Stimulated activated naive B cell treated with anti-CD40 and anti-IgM and Interleukin-4, amounts not matched to agents 10 μg/mL and 1 μg/mL and 100 μg/mL, for 72 hours (primary cell): ENCODE data around the gene RUNX1.

Experiments
- ATAC-seq, 2 donors: fragments of 150-1000 bp; cut with Tn5 transposase; replicated peaks; 2 replicates each; pipeline ENCODE4 v1.10.0; 2021; ENCODE audit warnings: moderate library complexity in 1 of 2
- DNase-seq: peaks from one replicate; pipeline ENCODE4 v3.0.0; 2021
- H3K27ac Mint-ChIP-seq: one replicate; pipeline ENCODE4 v1.8.0; 2022; ENCODE audit warnings: mild to moderate bottlenecking, mixed read lengths
- H3K27me3 Mint-ChIP-seq, 2 donors: one replicate each; pipeline ENCODE4 v1.8.0; 2022; ENCODE audit warnings: mixed read lengths in 2 of 2
- H3K36me3 Mint-ChIP-seq, 2 donors: one replicate each; pipeline ENCODE4 v1.8.0; 2022; ENCODE audit warnings: mixed read lengths in 2 of 2, mild to moderate bottlenecking in 1 of 2
- H3K4me1 Mint-ChIP-seq, 2 donors: one replicate each; pipeline ENCODE4 v1.8.0; 2022; ENCODE audit warnings: mixed read lengths in 2 of 2, mild to moderate bottlenecking in 1 of 2
- H3K4me3 Mint-ChIP-seq, 2 donors: one replicate each; pipeline ENCODE4 v1.8.0; 2022; ENCODE audit warnings: mild to moderate bottlenecking in 2 of 2, mixed read lengths in 2 of 2, moderate library complexity in 1 of 2
- H3K9me3 Mint-ChIP-seq, 2 donors: one replicate each; pipeline ENCODE4 v1.8.0; 2022; ENCODE audit warnings: mixed read lengths in 2 of 2, mild to moderate bottlenecking in 1 of 2

RUNX1 gene

DNA sequence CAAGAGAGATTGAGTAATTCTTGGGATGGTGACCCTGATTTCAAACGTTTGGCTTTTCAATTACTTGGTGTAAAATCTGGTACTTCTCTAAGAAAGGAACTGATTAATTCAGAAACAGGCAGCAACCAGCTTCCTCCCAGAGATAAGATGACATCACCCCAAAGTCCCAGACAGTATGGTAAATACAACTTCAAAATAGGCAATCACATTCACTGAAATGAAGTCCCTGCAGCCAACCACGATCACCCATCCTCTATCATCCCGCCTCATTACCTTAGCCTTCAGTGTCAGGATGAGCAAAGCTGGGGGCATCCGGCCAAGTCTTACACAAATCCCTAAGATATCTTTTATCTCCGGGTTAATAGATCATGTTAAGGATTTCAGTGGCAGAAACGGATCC lies 26.4 kb upstream of the RUNX1 start:
- H3K4me3 Mint-ChIP-seq = no peak overlapping the region
- ATAC-seq (peak; percentile 50 to 53), DNase-seq (no peak)
- peaks cover 16 to 33% of the 10 kb centered on the region in 2 donors for H3K4me1 Mint-ChIP-seq
- H3K36me3 Mint-ChIP-seq = peaks cover 0 to 6% of the 10 kb centered on the region in 2 donors
- H3K9me3 Mint-ChIP-seq = peaks cover 5 to 7% of the 10 kb centered on the region in 2 donors
- H3K27ac Mint-ChIP-seq = no peak overlapping the region
- no peaks in the 10 kb centered on the region for H3K27me3 Mint-ChIP-seq

DNA sequence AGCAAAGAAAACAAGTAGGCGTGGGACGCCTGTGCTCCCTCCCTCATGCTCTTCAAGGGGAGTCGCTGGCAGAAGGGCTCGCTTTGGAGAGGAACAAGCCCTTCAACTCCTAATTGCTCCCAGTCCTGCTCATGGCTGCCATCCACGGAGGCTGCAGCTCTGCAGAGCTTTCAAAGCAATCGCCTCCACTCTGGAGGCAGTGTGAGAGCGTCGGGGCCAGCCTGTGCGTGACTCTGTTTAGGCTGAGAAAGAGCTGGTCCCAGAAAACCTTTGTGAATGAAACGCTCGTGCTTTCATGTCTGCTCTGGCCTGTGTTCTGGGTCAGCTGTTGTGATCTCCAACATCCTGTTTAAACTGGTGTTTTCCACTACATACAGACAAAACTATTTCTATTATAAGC lies 23.9 kb upstream of the RUNX1 start:
- H3K36me3 Mint-ChIP-seq = peaks cover 0 to 6% of the 10 kb centered on the region in 2 donors
- H3K27ac Mint-ChIP-seq = no peak overlapping the region

DNA sequence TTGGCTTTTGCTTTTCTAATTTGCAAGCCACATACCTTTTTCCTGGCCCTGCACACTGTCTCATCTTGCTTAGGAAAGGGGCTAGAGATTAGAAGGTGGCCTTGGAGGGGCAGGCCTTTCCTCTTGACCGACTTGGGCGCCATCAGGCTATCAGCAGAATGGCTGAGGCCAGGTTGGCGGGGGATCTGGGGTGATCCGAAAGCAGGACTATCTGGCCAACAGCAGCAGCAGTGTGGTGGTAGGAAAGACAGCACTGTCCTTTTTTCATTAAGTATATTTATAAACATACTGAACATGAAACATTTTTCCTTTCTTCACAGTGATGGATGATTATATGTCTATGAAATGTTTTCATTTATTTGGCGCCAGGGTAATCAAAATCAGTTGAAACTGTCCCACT lies 23.5 kb upstream of the RUNX1 start:
- Mint-ChIP-seq H3K27ac (peak overlapping the region; percentile 34), H3K9me3 (peaks cover 5 to 7% of the 10 kb centered on the region in 2 donors), H3K36me3 (peaks cover 0 to 6% of the 10 kb centered on the region in 2 donors), H3K4me3 (no peak overlapping the region), H3K4me1 (peaks cover 15 to 32% of the 10 kb centered on the region in 2 donors), H3K27me3 (no peaks in the 10 kb centered on the region)
- no peak for ATAC-seq
- DNase-seq = no peak

More for the DNA sequence above, 23.9 kb upstream of the RUNX1 start:
- no peak overlapping the region for H3K4me3 Mint-ChIP-seq
- DNase-seq (no peak), ATAC-seq (no peak)
- peaks cover 15 to 34% of the 10 kb centered on the region in 2 donors for H3K4me1 Mint-ChIP-seq
- H3K9me3 Mint-ChIP-seq = peaks cover 5 to 7% of the 10 kb centered on the region in 2 donors
- no peaks in the 10 kb centered on the region for H3K27me3 Mint-ChIP-seq

DNA sequence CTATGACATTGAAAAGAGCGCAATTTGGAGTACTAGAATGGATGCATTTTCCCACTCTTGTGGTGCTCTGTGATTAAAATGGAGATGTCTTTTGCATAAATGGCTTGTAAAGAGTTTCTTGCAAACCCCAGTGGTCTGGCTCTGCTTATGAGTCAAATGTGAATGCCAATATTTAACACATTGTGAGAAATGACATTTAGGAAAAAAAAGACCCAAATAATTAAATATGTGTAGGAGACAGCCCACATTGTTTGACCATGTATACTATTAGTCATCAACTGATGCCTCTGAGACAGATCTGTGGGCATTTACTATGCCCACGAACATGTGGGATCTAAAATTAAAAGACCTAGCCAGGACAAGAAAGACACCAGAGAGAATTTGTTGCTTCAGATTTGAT lies 22.2 kb upstream of the RUNX1 start:
- peaks cover 5 to 7% of the 10 kb centered on the region in 2 donors for H3K9me3 Mint-ChIP-seq
- ATAC-seq (peak; percentile 91 to 92), DNase-seq (no peak)

DNA sequence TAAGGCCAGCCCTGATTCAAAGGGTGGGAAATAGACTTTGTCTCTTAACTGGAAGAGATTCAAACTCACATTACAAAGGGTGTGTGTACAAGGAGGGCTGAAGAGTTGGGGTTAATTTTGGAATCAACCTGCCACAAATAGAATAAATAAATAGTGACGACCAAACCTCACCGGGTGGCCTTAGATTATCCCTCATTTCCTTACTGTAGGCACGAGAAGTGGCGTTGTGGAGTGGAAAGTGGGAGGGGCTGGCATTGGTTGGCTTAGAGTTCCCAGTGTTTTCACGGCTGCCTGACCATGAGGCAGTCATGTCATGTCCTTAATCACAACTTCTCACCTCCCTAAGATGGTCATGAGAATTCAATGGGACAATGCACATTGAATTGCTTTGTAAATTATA lies 21.3 kb upstream of the RUNX1 start:
- no peak overlapping the region for H3K27ac Mint-ChIP-seq
- peaks cover 12 to 27% of the 10 kb centered on the region in 2 donors for H3K4me1 Mint-ChIP-seq
- no peak for ATAC-seq
- no peak overlapping the region for H3K4me3 Mint-ChIP-seq
- H3K27me3 Mint-ChIP-seq = no peaks in the 10 kb centered on the region
- H3K9me3 Mint-ChIP-seq = peaks cover 5% of the 10 kb centered on the region in 2 donors
- DNase-seq = no peak
- peaks cover 0 to 6% of the 10 kb centered on the region in 2 donors for H3K36me3 Mint-ChIP-seq

More for the DNA sequence above, 22.2 kb upstream of the RUNX1 start:
- H3K27me3 Mint-ChIP-seq = no peaks in the 10 kb centered on the region
- H3K4me1 Mint-ChIP-seq = peaks cover 15 to 32% of the 10 kb centered on the region in 2 donors
- H3K36me3 Mint-ChIP-seq = peaks cover 0 to 6% of the 10 kb centered on the region in 2 donors
- H3K4me3 Mint-ChIP-seq = peak overlapping the region; percentile 14 to 37
- peak overlapping the region; percentile 3 for H3K27ac Mint-ChIP-seq

DNA sequence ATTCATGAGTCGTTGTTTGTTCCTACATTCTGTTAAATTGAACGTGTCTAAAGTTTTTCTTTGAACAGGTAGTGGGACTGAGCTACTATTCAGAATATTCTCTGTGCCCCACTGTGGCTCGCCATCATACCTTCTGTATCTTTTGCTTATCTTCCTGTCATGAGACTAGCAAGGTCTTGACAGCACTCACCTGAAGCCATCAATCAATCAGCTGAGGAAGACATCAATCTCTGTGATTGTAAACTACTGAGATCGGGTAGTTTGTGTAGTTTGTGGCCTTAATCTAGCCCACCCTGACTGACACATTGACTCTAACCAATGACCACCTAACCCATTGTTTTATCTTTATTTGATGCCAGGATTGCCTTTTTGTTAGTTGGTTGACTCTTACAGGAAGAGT lies 17.7 kb upstream of the RUNX1 start:
- Mint-ChIP-seq H3K27me3 (peaks cover 0 to 7% of the 10 kb centered on the region in 2 donors), H3K4me3 (no peak overlapping the region), H3K27ac (no peak overlapping the region), H3K36me3 (no peaks in the 10 kb centered on the region), H3K9me3 (no peaks in the 10 kb centered on the region), H3K4me1 (peaks cover 11 to 19% of the 10 kb centered on the region in 2 donors)
- DNase-seq (no peak), ATAC-seq (no peak)

DNA sequence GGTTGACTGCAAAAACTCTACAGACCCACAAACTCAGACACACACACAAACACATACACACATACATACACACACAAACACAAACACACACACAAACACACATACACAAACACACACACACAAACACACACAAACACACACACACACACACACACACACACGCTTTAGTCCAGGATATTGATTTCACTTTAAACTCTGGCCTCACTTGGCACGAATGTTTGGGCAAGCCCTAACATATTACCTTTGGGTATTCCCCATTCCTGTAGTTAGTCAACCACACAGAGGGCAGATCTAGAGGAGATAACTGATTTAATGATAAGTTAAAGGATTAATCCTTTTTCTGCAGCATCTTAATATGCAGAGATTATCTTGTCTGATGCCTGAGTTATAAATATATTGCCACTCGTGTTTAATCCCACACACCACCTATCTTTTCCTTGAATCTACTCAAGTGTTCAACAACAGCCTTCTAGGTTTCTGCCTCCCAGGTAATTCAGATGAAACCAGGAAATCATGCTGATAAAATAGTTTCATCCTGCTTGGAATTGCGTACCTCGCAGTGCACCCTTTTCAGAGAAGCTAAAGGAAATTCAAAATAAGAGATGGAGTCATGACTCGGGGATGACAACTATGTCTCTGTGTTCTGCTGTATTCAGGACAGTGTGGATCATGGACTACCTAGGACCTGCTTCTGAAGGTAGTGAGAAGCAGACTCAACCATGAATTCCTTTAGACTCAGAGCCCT lies 14.5 kb upstream of the RUNX1 start:
- H3K36me3 Mint-ChIP-seq = no peaks in the 10 kb centered on the region
- H3K27me3 Mint-ChIP-seq = peaks cover 7 to 12% of the 10 kb centered on the region in 2 donors
- no peak for ATAC-seq
- no peak for DNase-seq
- peaks cover 2% of the 10 kb centered on the region in 2 donors for H3K4me1 Mint-ChIP-seq
- no peak overlapping the region for H3K27ac Mint-ChIP-seq
- no peak overlapping the region for H3K4me3 Mint-ChIP-seq
- H3K9me3 Mint-ChIP-seq = peaks cover 0 to 1% of the 10 kb centered on the region in 2 donors

DNA sequence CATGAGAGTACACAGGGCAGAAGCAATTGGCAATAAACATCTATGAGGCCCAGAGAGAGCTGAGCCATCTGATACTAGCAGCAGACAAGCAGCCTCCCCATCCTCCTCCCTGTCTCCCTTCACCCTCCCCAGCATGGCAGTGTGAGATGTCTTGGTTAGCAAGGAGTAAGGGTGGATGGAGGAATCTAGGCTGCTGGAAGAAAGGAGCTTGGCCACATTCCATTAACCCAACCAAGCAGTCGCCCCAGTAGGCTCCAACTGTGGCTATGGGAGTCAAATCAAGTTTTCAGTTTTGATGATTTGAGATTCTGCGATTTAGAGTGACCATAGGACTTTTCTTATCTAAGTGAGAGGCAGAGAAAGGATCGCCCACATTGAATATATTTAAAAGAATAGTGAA lies 12.9 kb upstream of the RUNX1 start:
- Mint-ChIP-seq H3K27me3 (peaks cover 7 to 12% of the 10 kb centered on the region in 2 donors), H3K9me3 (peaks cover 0 to 1% of the 10 kb centered on the region in 2 donors), H3K4me1 (peaks cover 7 to 13% of the 10 kb centered on the region in 2 donors), H3K4me3 (no peak overlapping the region), H3K27ac (no peak overlapping the region), H3K36me3 (no peaks in the 10 kb centered on the region)
- ATAC-seq (no peak), DNase-seq (no peak)

DNA sequence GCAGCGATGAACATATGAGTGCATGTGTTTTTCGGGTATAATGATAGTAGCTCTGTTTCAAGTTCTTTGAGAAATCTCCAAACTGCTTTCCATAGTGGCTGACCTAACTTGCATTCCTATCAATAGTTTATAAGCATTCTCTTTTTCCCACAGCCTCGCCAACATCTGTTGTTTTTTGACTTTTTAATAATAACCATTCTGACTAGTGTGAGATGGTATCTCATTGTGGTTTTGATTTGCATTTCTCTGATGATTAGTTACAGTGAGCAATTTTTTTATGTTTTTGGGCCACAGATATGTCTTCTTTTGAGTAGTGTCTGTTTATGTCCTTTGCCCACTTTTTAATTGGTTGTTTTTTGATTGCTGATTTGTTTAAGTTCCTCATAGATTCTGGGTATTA lies 10.6 kb upstream of the RUNX1 start:
- peaks cover 7 to 18% of the 10 kb centered on the region in 2 donors for H3K4me1 Mint-ChIP-seq
- ATAC-seq = peak in 1 of 2 donors; percentile 41
- peaks cover 7 to 12% of the 10 kb centered on the region in 2 donors for H3K27me3 Mint-ChIP-seq
- H3K4me3 Mint-ChIP-seq = no peak overlapping the region
- H3K27ac Mint-ChIP-seq = no peak overlapping the region
- no peaks in the 10 kb centered on the region for H3K36me3 Mint-ChIP-seq
- peaks cover 0 to 1% of the 10 kb centered on the region in 2 donors for H3K9me3 Mint-ChIP-seq
- DNase-seq = no peak

DNA sequence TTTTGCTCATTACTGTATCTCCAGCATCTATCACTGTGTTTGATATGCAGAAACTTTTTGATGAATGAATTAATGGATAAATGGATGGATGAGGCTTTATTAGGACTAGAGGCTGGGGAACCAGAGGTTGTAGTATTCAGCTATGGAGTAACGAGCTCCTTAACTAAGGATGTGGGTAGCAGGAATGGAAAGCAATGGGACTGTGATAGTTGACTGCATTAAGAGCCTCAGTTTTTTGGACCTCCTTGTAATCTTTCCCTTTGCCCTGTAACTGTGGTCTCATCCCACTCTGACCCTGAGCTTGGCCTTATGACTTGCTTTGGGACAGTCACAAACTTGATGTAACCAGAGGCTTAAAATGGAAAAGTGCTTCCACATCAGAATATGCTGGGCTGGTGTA lies 9.0 kb upstream of the RUNX1 start:
- H3K36me3 Mint-ChIP-seq = no peaks in the 10 kb centered on the region
- H3K4me3 Mint-ChIP-seq = no peak overlapping the region
- peaks cover 0 to 1% of the 10 kb centered on the region in 2 donors for H3K9me3 Mint-ChIP-seq
- peaks cover 7 to 8% of the 10 kb centered on the region in 2 donors for H3K27me3 Mint-ChIP-seq
- DNase-seq = no peak
- H3K27ac Mint-ChIP-seq = no peak overlapping the region
- ATAC-seq = no peak
- peaks cover 7 to 18% of the 10 kb centered on the region in 2 donors for H3K4me1 Mint-ChIP-seq

DNA sequence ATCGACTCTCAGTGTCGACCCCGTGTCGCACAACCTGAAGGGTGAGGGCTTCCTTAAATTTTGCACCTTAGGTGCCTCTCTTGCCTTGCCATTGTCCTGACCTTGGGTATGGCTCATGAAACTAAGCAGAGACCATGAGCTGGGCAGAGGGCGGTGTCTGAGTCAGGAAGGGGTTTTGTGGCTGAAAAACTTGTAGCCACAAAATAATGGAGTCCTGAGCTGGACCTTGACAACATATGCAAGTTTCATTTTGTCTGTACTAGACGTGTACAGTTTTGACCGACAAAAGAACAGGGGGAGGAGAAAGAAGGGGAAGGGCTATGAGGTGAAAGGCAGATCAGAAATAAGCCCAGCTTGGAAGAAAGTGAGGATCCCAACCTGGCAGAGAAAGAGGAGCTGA lies 8.3 kb upstream of the RUNX1 start:
- Mint-ChIP-seq H3K4me1 (peaks cover 7 to 22% of the 10 kb centered on the region in 2 donors), H3K27ac (peak overlapping the region; percentile 1), H3K27me3 (peaks cover 7% of the 10 kb centered on the region in 2 donors), H3K36me3 (no peaks in the 10 kb centered on the region), H3K4me3 (no peak overlapping the region), H3K9me3 (peaks cover 0 to 1% of the 10 kb centered on the region in 2 donors)
- DNase-seq = no peak
- ATAC-seq = peak; percentile 86 to 88

DNA sequence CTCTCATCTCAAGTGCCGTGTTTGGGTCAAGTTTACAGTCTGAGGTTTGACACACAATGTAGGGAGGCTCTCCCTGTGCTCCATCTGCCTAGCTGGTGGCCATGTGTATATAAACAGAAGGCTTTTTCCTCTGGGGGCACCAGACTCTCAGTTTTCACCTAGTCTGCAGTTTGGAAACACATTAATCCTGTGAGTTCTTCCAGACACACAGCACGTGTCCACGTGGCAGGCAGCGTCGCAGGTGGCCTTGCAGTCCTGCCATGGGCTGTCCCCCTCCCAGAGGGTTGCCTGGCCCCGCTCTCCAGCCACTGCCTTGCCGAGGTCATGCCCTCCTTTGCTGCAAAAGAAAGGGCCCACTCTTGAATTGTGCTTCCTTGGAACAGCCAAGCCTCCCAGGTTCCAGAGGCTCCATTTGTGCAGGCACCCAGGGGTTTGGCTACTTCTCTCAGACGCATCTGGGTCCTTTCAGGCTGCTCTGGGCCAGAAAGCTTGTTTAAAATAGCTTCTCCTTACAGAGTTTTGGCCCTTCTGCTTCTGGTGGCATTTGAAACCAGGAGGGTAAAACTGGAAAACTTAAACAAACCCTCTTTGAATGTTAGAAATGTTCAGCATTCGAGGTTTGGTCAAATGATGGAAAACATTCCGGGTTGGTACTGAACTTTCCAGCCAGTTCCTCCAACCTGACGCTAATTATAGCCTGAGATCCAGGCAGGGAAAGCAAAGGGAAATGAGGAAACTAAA lies 4.4 kb upstream of the RUNX1 start:
- DNase-seq (no peak), ATAC-seq (no peak)
- H3K4me1 Mint-ChIP-seq = peaks cover 25 to 53% of the 10 kb centered on the region in 2 donors
- H3K36me3 Mint-ChIP-seq = no peaks in the 10 kb centered on the region
- no peak overlapping the region for H3K27ac Mint-ChIP-seq
- no peaks in the 10 kb centered on the region for H3K27me3 Mint-ChIP-seq
- no peak overlapping the region for H3K4me3 Mint-ChIP-seq
- no peaks in the 10 kb centered on the region for H3K9me3 Mint-ChIP-seq

DNA sequence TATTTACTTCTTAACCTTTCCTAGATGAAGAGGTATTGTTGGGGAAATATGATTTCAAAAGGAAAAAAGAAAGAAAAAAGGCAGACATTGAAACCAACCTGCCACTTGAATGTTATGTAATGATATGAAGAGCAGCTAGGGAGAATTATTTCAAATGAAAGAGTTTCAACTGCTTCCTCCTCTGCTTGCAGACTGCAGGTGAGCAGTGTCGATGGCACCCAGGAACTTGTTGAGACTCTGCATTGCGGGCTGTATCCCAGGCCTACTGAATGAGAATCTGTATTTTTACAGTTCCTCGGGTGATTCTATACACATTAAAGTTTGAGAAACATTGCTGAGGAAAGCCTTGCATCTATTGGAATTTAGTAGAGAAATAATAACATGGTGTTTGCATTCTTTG lies 3.7 kb upstream of the RUNX1 start:
- Mint-ChIP-seq H3K36me3 (peaks cover under 1 to 6% of the 10 kb centered on the region in 2 donors), H3K27ac (no peak overlapping the region), H3K4me3 (no peak overlapping the region), H3K9me3 (no peaks in the 10 kb centered on the region), H3K4me1 (peaks cover 24 to 49% of the 10 kb centered on the region in 2 donors), H3K27me3 (no peaks in the 10 kb centered on the region)
- DNase-seq (no peak), ATAC-seq (no peak)

DNA sequence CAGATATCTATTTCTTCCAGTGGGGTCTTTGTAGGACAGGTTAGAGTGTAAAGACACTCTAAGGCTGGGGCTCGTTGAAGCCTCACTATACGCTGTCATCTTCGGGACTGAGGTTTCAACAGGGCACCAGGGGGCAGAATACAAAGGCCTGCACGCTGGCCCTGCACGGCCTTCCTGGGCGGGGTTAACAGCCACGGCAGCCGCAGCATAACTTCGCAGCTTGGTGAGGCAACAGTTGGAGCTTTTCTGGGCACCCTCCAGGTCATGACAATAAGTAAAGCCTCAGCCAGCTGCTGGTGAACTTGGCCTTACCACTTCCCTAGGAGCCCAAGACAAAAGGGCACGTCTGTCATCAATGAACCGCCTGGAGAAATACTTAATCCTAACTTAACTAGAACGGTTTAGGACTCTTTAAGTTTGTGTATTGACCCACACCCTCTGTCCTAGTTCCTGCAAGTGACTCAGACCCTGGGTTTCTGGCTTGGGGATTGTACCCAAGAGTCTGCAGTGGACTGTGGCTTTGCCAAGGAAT lies 2.3 kb upstream of the RUNX1 start:
- peaks cover 24 to 51% of the 10 kb centered on the region in 2 donors for H3K4me1 Mint-ChIP-seq
- H3K9me3 Mint-ChIP-seq = no peaks in the 10 kb centered on the region
- H3K36me3 Mint-ChIP-seq = peaks cover 12 to 18% of the 10 kb centered on the region in 2 donors
- ATAC-seq = peak; percentile 47
- peak overlapping the region; percentile 59 to 64 for H3K4me3 Mint-ChIP-seq
- peak overlapping the region; percentile 98 for H3K27ac Mint-ChIP-seq
- no peaks in the 10 kb centered on the region for H3K27me3 Mint-ChIP-seq
- peak; percentile 83 for DNase-seq
